ENCODE results near the gene ABRAXAS1.

The ABRAXAS1 gene

GRCh38 chr4:83449009-83449408 lies 35.9 kb downstream of the ABRAXAS1 start:
- ATAC-seq (no peak), DNase-seq (no peak)

DNA sequence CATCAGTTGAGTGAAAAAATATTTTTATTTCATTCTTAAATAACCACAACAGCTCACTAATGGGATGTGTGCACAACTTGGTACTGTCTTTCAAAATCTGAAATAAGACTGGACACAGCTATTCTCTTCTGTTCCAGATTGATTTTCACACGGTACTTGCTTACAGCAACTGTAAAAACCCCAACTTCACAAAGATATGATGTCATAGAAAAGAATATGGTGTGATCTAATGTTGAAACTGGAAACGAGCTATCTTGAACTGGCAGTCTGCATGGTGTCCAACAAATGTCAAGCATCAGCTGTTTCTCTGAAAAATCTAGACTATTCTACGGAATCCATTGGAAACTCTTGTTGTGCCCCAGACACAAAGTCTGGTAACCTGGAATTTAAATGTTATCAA lies 44.0 kb downstream of the ABRAXAS1 start:
- DNase-seq (no peak), ATAC-seq (no peak)

DNA sequence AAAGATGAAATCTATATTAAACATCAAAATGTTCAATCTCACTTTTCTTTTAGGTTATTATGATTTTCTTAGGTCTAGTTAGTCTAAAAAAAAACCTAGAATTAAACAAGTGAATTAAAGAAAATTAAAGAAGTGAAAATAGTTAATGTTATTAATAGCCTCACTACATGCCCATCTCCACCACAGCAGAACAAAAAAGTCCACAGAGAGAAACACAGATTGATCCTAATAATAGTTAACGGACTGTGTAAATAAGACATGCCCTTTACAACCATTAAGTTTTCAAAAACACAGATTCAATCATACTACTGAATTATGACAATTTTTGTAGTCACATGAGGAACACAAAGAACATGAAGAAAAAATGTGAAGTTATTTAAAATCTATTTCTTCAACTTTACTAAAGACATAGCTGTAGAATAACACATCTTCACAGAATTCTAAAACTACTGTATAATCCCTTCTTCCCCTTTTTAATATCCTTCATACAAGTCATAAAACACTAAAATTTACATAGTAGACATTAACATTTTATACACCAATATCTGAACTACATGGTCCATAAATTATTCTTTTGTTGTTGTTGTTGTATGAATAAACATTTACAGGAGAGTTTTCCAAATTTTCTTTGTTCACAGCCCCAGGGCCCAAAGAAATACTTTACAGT lies 44.6 kb downstream of the ABRAXAS1 start:
- no peak for ATAC-seq

GRCh38 chr4:83438719-83439118 lies 46.2 kb downstream of the ABRAXAS1 start:
- DNase-seq (no peak), ATAC-seq (no peak)

More for the DNA sequence above, 44.6 kb downstream of the ABRAXAS1 start:
- DNase-seq = no peak

- ATAC-seq = no peak
- no peak for DNase-seq
Measured at GRCh38 chr4:83436680-83437079, 48.2 kb downstream of the ABRAXAS1 start.

DNA sequence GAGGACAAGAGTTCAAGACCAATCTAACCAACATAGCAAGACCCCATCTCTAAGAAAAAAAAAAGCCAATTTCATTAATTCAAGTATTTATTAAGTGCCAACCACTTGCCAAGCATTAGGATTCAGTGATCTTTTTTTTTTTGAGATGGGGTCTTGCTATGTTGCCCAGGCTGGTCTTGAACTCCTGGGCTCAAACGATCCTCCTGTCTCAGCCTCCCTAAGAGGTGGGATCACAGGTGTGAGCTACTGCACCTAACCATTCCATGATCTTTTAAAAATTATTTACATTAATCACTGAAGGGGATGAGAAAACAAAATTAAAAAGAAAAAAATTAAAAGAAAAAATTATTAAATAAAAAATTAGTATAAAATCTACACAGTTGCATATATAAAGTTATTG lies 53.7 kb downstream of the ABRAXAS1 start:
- ATAC-seq (no peak), DNase-seq (no peak)

DNA sequence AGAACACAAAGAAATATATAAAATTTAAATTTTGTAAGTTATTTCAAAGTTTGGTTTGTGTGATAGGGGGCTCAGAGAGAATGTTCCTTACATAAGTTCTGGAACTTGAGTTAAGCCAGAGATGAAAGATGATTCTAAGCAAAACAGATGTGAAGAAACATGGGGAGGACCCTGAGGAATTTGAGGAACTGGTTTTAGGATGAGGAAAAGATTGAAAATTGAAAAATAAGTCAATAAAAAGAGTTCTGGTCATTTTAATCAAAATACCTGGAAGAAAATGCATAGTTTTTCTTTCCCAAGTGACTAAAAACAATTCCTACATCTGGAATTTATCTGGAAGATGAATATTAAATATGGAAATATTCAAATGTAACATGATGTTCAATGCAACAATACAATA lies 66.7 kb downstream of the ABRAXAS1 start:
- no peak for ATAC-seq
- DNase-seq = no peak

DNA sequence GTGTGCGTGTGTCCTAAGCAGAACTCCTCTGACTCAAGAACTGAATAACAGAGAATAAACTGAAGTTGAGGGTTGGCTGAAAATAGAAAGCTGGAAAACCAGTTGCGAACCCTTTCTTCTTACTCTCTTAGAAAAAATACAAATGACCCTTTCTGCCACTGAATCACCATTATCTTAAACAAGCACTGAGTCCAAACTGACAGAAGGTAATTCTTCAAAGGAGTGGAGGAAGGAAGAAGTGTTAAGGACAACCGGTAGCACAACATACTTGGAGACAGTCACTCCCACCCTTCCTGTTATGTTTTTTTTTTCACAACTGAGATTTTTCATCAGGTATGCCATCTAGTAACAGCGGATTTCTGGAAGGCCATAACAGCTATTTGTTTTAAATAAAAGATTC lies 67.3 kb downstream of the ABRAXAS1 start:
- no peak for ATAC-seq
- no peak for DNase-seq

DNA sequence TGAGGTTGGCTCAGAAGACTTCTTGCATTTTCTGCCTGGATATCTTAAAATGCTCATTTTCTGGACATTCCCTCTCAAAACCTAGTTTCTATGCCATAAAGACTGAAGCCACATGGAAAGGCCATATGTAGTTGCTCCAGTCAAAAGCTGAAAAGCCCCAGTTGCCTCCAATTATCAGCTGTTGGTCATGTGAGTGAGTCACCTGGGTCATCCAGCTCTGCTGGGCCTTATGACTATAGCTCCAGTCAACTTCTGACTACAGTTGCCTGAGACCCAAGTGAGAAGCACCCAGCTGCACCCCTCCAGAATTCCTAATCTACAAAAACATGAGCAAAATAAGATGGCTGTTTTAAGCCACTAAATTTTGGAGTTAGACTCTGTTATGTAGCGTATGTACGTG lies 71.2 kb downstream of the ABRAXAS1 start:
- DNase-seq (no peak), ATAC-seq (no peak)
